Liver (tissue), 9 donors: ENCODE data around the gene TOP2A. TPM values are rescaled to one million over a fixed set of nuclear protein-coding genes. Genes with fewer than 3 reads are reported as not detected.

ENCODE experiments used
- DNase-seq: peaks from one replicate; pipeline ENCODE4 v3.0.0-alpha.2; 2017; ENCODE audit warnings: low spot score
- H3K27ac ChIP-seq, 2 donors: one replicate each; pipeline ENCODE4 v1.7.0; 2013; ENCODE audit warnings: inconsistent platforms in 2 of 2, low read length in 2 of 2, control low read depth in 1 of 2, low read depth in 1 of 2, mild to moderate bottlenecking in 1 of 2
- H3K27me3 ChIP-seq, 4 donors: one replicate each; pipeline versions ENCODE4 v1.6.1 to v1.7.0; 2013; ENCODE audit warnings: low read length in 3 of 4, inconsistent platforms in 1 of 4, mild to moderate bottlenecking in 1 of 4, moderate library complexity in 1 of 4; ENCODE audit not compliant: control insufficient read depth in 4 of 4, insufficient read depth in 4 of 4
- H3K36me3 ChIP-seq, 4 donors: one replicate each; pipeline versions ENCODE4 v1.6.1 to v1.7.0; 2013; ENCODE audit warnings: low read length in 3 of 4, mild to moderate bottlenecking in 3 of 4, low read depth in 1 of 4, moderate library complexity in 1 of 4; ENCODE audit not compliant: control insufficient read depth in 4 of 4, insufficient read depth in 3 of 4
- H3K4me1 ChIP-seq, 4 donors: one replicate each; pipeline versions ENCODE4 v1.6.1 to v1.7.0; 2013; ENCODE audit warnings: low read length in 3 of 4, mild to moderate bottlenecking in 3 of 4, moderate library complexity in 1 of 4; ENCODE audit not compliant: control insufficient read depth in 4 of 4, insufficient read depth in 4 of 4
- H3K4me3 ChIP-seq, 3 donors: one replicate each; pipeline versions ENCODE4 v1.6.1 to v1.7.0; 2013; ENCODE audit warnings: low read length in 3 of 3, control low read depth in 1 of 3, low read depth in 1 of 3, mild to moderate bottlenecking in 1 of 3
- H3K9ac ChIP-seq, 2 donors: one replicate each; pipeline ENCODE4 v1.7.0; 2013; ENCODE audit warnings: low read length in 2 of 2, mild to moderate bottlenecking in 2 of 2, moderate library complexity in 2 of 2, control low read depth in 1 of 2, low read depth in 1 of 2
- H3K9me3 ChIP-seq, 4 donors: one replicate each; pipeline versions ENCODE4 v1.6.1 to v1.7.0; 2013; ENCODE audit warnings: low read length in 3 of 4; ENCODE audit not compliant: control insufficient read depth in 4 of 4
- CTCF ChIP-seq: fragments of 150-350 bp; IDR thresholded peaks from 2 replicates; pipeline ENCODE4 v1.5.1; 2017; ENCODE audit warnings: improper control_type of control experiment, low read depth, low read length; ENCODE audit not compliant: missing input control
- EGR1 ChIP-seq, 2 donors: IDR thresholded peaks; 2 replicates each; pipeline ENCODE4 v1.6.1; 2016 to 2018; ENCODE audit warnings: antibody characterized with exemption in 2 of 2, low read depth in 2 of 2
- FOXA1 ChIP-seq: IDR thresholded peaks from 2 replicates; pipeline ENCODE4 v1.6.1; 2016; ENCODE audit warnings: antibody characterized with exemption
- FOXA2 ChIP-seq: IDR thresholded peaks from 2 replicates; pipeline ENCODE4 v1.6.1; 2016; ENCODE audit warnings: antibody characterized with exemption
- GABPA ChIP-seq, 2 donors: IDR thresholded peaks in 1 of 2; conservative IDR thresholded peaks in 1 of 2; 2 replicates each; pipeline ENCODE4 v1.6.1; 2016; ENCODE audit warnings: antibody characterized with exemption in 2 of 2, mild to moderate bottlenecking in 1 of 2, moderate library complexity in 1 of 2
- HNF4A ChIP-seq, 2 donors: conservative IDR thresholded peaks; 2 replicates each; pipeline ENCODE4 v1.6.1; 2016; ENCODE audit warnings: antibody characterized with exemption in 2 of 2, mild to moderate bottlenecking in 2 of 2
- JUND ChIP-seq, 2 donors: IDR thresholded peaks; 2 replicates each; pipeline ENCODE4 v1.6.1; 2016; ENCODE audit warnings: antibody characterized with exemption in 2 of 2
- MAX ChIP-seq: IDR thresholded peaks from 2 replicates; pipeline ENCODE4 v1.6.1; 2016; ENCODE audit warnings: antibody characterized with exemption
- NR2F2 ChIP-seq: IDR thresholded peaks from 2 replicates; pipeline ENCODE4 v1.6.1; 2016; ENCODE audit warnings: antibody characterized with exemption
- RAD21 ChIP-seq, 2 donors: IDR thresholded peaks; 2 replicates each; pipeline ENCODE4 v1.6.1; 2016; ENCODE audit warnings: antibody characterized with exemption in 2 of 2, mild to moderate bottlenecking in 2 of 2
- REST ChIP-seq: IDR thresholded peaks from 2 replicates; pipeline ENCODE4 v1.6.1; 2016; ENCODE audit warnings: antibody characterized with exemption, mild to moderate bottlenecking
- RXRA ChIP-seq, 2 donors: IDR thresholded peaks; 2 replicates each; pipeline ENCODE4 v1.6.1; 2017 to 2018; ENCODE audit warnings: antibody characterized with exemption in 2 of 2, mild to moderate bottlenecking in 1 of 2
- SP1 ChIP-seq: IDR thresholded peaks from 2 replicates; pipeline ENCODE4 v1.6.1; 2018; ENCODE audit warnings: antibody characterized with exemption, mild to moderate bottlenecking
- TAF1 ChIP-seq: conservative IDR thresholded peaks from 2 replicates; pipeline ENCODE4 v1.6.1; 2016; ENCODE audit warnings: antibody characterized with exemption, mild to moderate bottlenecking
- YY1 ChIP-seq: IDR thresholded peaks from 2 replicates; pipeline ENCODE4 v1.6.1; 2016; ENCODE audit warnings: antibody characterized with exemption, mild to moderate bottlenecking
- ZBTB33 ChIP-seq: IDR thresholded peaks from 2 replicates; pipeline ENCODE4 v1.6.1; 2016; ENCODE audit warnings: antibody characterized with exemption
- WGBS: extraction: QIAGEN DNeasy Blood & Tissue Kit; methylation state at CpG from one replicate; pipeline ENCODE4 v1.1.7; 2013; 5-methylcytosine and 5-hydroxymethylcytosine counted together
- polyA plus RNA-seq, 2 donors: library from polyadenylated mRNA; stranded (reverse) in 1 of 2; unstranded in 1 of 2; fragments of 200-250 nt in 1 of 2; fragments of >200 nt in 1 of 2; fragmentation: Nextera tagmentation in 1 of 2; extraction: Ambion mirVana in 1 of 2; gene quantifications; one replicate each; pipeline versions ENCODE4 v1.2.1 to v1.2.3, GENCODE V29; 2013 to 2015
- total RNA-seq, 2 donors: library from RNA; depleted of rRNA; stranded (reverse); fragments of >200 nt; gene quantifications; one replicate each; pipeline ENCODE4 v1.2.3, GENCODE V29; 2014
- TF ChIP-seq, protein P1 (sequence below): IDR thresholded peaks from 2 replicates; pipeline ENCODE4 v1.6.1; 2016; ENCODE audit warnings: antibody characterized with exemption
- donor health status: healthy.
- donor health status: healthy.
- donor health status: healthy.
- donor health status: healthy.
- donor health status: healthy.

Gene TOP2A
- total and polyA plus RNA-seq, 4 donors: 0.08 to 102 (median 3.6) TPM

- Histone ChIP-seq H3K4me3 (no peak overlapping the region), H3K4me1 (peaks cover 12 to 73% (median 44%) of the 10 kb centered on the region in 4 donors)
Measured at GRCh38 chr17:40340327-40340726, 77.4 kb downstream of the TOP2A start.

DNA sequence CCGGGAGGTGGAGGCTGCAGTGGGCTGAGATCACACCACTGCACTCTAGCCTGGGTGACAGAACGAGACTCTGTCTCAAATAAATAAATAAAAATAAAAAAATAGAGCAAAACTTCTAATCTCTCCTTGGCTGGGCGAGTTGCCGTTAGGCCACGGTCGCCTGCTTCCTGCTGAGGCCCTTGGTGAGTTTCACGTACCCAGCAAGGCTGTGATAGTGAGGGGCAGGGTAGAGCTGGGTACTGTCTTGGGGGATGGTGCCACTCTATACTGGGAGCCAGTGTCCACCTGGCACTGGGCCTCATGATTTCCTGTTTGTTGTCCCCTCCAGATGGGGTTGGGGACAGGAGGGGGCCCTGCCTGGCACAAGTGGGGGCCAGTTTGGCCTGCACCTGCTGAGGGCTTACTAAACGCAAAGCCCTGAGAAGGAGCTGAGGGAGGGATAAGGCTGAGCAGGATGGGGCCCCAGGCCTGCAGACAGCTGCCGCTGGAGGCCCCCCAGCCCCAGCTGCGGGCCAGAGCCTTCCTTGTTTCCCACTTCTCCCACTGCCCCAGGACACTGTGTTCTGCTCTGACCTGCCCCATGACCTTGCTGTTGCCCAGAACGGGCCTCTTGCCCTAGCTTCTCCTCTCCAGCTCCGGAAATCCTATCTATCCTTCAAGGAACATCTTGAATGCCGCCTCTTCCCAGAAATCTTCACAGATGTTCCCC, 78.6 kb downstream of the TOP2A start:
- Histone ChIP-seq H3K9ac (no peak overlapping the region), H3K9me3 (no peaks in the 10 kb centered on the region), H3K36me3 (no peaks in the 10 kb centered on the region), H3K27me3 (no peaks in the 10 kb centered on the region), H3K27ac (peak overlapping the region; percentile 1 to 99), H3K4me1 (peaks cover 18 to 72% (median 43%) of the 10 kb centered on the region in 4 donors), H3K4me3 (no peak overlapping the region)
- WGBS: 66% methylated on average over 13 of the region's 13 CpGs
- no peak for DNase-seq
- TF ChIP-seq, protein P1, sequence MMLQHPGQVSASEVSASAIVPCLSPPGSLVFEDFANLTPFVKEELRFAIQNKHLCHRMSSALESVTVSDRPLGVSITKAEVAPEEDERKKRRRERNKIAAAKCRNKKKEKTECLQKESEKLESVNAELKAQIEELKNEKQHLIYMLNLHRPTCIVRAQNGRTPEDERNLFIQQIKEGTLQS: no peak
- TF ChIP-seq RXRA (IDR thresholded peaks at IDR 0.05) (peak in 1 of 2 donors; percentile 41), EGR1 (IDR thresholded peaks at IDR 0.05; ENCODE audit: low read depth in 2 of 2) (no peak), YY1 (no peak), RAD21 (IDR thresholded peaks at IDR 0.05) (no peak), FOXA1 (no peak), TAF1 (no peak), CTCF (no peak), JUND (IDR thresholded peaks at IDR 0.05) (no peak), NR2F2 (peak; percentile 92), HNF4A (conservative IDR thresholded peaks at IDR 0.05) (no peak), MAX (no peak), ZBTB33 (no peak), FOXA2 (no peak)

More at GRCh38 chr17:40340327-40340726, 77.4 kb downstream of the TOP2A start:
- Histone ChIP-seq H3K9ac (no peak overlapping the region), H3K27me3 (no peaks in the 10 kb centered on the region), H3K36me3 (no peaks in the 10 kb centered on the region), H3K9me3 (no peaks in the 10 kb centered on the region), H3K27ac (peak overlapping the region; percentile 97 to 99)
- TF ChIP-seq, protein P1: no peak
- TF ChIP-seq REST (no peak), SP1 (no peak), JUND (IDR thresholded peaks at IDR 0.05) (no peak), GABPA (IDR thresholded peaks at IDR 0.05 in 1 of 2, conservative IDR thresholded peaks at IDR 0.05 in 1 of 2) (no peak), FOXA2 (no peak), RAD21 (IDR thresholded peaks at IDR 0.05) (no peak), MAX (no peak), HNF4A (conservative IDR thresholded peaks at IDR 0.05) (no peak), YY1 (no peak), FOXA1 (no peak)
- 100% methylated on average over 1 of the region's 1 CpG for WGBS
- no peak for DNase-seq
